Mesendoderm (in vitro differentiated cells): ENCODE measurements around the gene GRM7.

Source experiments
- DNase-seq: peaks from one replicate; pipeline ENCODE4 v3.0.0; 2013
- H2AK5ac ChIP-seq: 2 replicates; pipeline ENCODE4 v1.6.1; 2013; ENCODE audit warnings: low read length, inconsistent platforms
- H2BK120ac ChIP-seq: 2 replicates; pipeline ENCODE4 v1.6.1; 2013; ENCODE audit warnings: low read depth, mild to moderate bottlenecking, low read length, moderate library complexity, mixed read lengths
- H2BK15ac ChIP-seq: replicated peaks from 2 replicates; pipeline ENCODE4 v1.6.1; 2013; ENCODE audit warnings: low read depth, mild to moderate bottlenecking, moderate library complexity
- H2BK5ac ChIP-seq: 2 replicates; pipeline ENCODE4 v1.6.1; 2013; ENCODE audit warnings: low read length, inconsistent platforms
- H3K18ac ChIP-seq: 2 replicates; pipeline ENCODE4 v1.6.1; 2013; ENCODE audit warnings: mild to moderate bottlenecking, low read length, mixed read lengths
- H3K23ac ChIP-seq: one replicate; pipeline ENCODE4 v1.6.1; 2013; ENCODE audit warnings: low read length
- H3K27ac ChIP-seq: 2 replicates; pipeline ENCODE4 v1.5.1; 2013; ENCODE audit warnings: low read depth, mild to moderate bottlenecking, inconsistent platforms, low read length, moderate library complexity
- H3K27me3 ChIP-seq: 2 replicates; pipeline ENCODE4 v1.6.1; 2013; ENCODE audit warnings: low read length, control low read depth, mild to moderate bottlenecking, inconsistent platforms; ENCODE audit not compliant: insufficient read depth, poor library complexity
- H3K36me3 ChIP-seq: 2 replicates; pipeline ENCODE4 v1.6.1; 2013; ENCODE audit warnings: low read length, inconsistent platforms; ENCODE audit not compliant: control insufficient read depth, insufficient read depth
- H3K4ac ChIP-seq: one replicate; pipeline ENCODE4 v1.6.1; 2013; ENCODE audit warnings: low read depth, mild to moderate bottlenecking, low read length, moderate library complexity
- H3K4me1 ChIP-seq: 2 replicates; pipeline ENCODE4 v1.6.1; 2013; ENCODE audit warnings: low read depth, low read length, inconsistent platforms; ENCODE audit not compliant: control insufficient read depth
- H3K4me2 ChIP-seq: 2 replicates; pipeline ENCODE4 v1.6.1; 2013; ENCODE audit warnings: low read length
- H3K4me3 ChIP-seq: 2 replicates; pipeline ENCODE4 v1.5.1; 2013; ENCODE audit warnings: mild to moderate bottlenecking, low read length
- H3K56ac ChIP-seq: one replicate; pipeline ENCODE4 v1.6.1; 2013; ENCODE audit warnings: low read length
- H3K79me1 ChIP-seq: 2 replicates; pipeline ENCODE4 v1.6.1; 2013; ENCODE audit warnings: low read length, inconsistent platforms
- H3K79me2 ChIP-seq: 2 replicates; pipeline ENCODE4 v1.6.1; 2013; ENCODE audit warnings: mild to moderate bottlenecking, low read length; ENCODE audit not compliant: control insufficient read depth, insufficient read depth
- H3K9ac ChIP-seq: 2 replicates; pipeline ENCODE4 v1.6.1; 2013; ENCODE audit warnings: low read length, inconsistent platforms
- H4K5ac ChIP-seq: one replicate; pipeline ENCODE4 v1.6.1; 2013; ENCODE audit warnings: low read length
- H4K8ac ChIP-seq: one replicate; pipeline ENCODE4 v1.6.1; 2013; ENCODE audit warnings: low read depth, mild to moderate bottlenecking, control low read depth, low read length, moderate library complexity
- WGBS: extraction: QIAGEN DNeasy Blood & Tissue Kit; methylation state at CpG from one replicate; pipeline ENCODE4 v1.1.7; 2013; ENCODE audit warnings: low lambda C conversion rate, missing lambda C conversion rate; ENCODE audit not compliant: insufficient coverage; ENCODE audit errors: extremely low coverage; 5-methylcytosine and 5-hydroxymethylcytosine counted together

Gene GRM7

DNA sequence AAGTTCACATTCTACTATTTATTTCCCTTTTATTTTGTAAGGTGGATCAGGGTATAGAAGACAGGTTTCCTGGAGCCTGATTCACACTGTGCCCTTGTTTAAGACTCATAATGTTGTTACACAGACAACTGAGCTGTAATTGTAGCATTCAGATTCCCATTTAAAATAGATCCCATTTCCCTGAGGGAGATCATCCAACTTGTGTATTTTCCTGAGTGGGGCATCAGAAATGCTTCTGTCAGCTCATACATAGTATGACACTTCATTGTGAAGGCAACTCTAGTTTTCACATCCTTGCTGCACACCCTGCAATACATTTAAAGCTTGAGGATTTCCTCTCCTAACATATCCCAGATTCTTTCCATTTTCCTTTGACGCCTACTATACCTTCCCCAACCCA is 659.7 kb downstream of the GRM7 start:
- Histone ChIP-seq H3K4me2 (no peak overlapping the region), H3K4ac (no peak overlapping the region)

DNA sequence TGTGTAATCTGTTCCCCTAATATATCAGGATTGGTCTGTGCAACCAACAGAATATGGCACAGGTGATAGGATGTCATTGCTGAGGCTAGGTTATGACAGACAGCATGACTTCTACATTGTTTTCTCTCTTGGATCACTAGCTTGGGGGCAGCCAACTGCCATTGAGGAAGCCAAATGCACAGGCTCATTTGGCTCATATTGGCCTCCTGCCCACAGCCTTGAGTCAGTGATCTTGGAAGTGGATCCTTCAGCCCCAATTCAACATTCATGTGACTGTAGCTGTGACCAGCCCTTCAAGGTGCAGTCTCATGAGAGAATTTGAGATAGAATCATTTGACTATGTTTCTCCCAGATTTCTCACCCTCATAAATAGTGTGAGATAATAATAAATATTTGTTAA is 675.6 kb downstream of the GRM7 start:
- Histone ChIP-seq H3K4me3 (no peak overlapping the region), H3K27me3 (no peaks in the 10 kb centered on the region), H3K18ac (no peak overlapping the region), H3K27ac (no peak overlapping the region), H3K9ac (no peak overlapping the region), H4K8ac (no peak overlapping the region), H4K5ac (no peak overlapping the region), H2BK120ac (no peak overlapping the region), H2AK5ac (no peak overlapping the region), H3K79me2 (no peaks in the 10 kb centered on the region), H3K4me2 (no peak overlapping the region), H3K36me3 (no peaks in the 10 kb centered on the region), H3K4ac (no peak overlapping the region), H3K56ac (no peak overlapping the region), H2BK15ac (no peak overlapping the region), H3K23ac (no peak overlapping the region), H2BK5ac (no peak overlapping the region), H3K4me1 (no peaks in the 10 kb centered on the region), H3K79me1 (no peaks in the 10 kb centered on the region)
- no peak for DNase-seq

More for the DNA sequence above, 659.7 kb downstream of the GRM7 start:
- Histone ChIP-seq H3K27me3 (no peaks in the 10 kb centered on the region), H3K4me3 (no peak overlapping the region), H4K5ac (no peak overlapping the region), H3K9ac (no peak overlapping the region), H2BK120ac (no peak overlapping the region), H4K8ac (no peak overlapping the region), H3K36me3 (no peaks in the 10 kb centered on the region), H3K18ac (no peak overlapping the region), H3K79me2 (no peaks in the 10 kb centered on the region), H3K4me1 (no peaks in the 10 kb centered on the region), H2BK15ac (no peak overlapping the region), H2AK5ac (no peak overlapping the region), H3K27ac (no peak overlapping the region), H3K23ac (no peak overlapping the region), H3K56ac (no peak overlapping the region), H2BK5ac (no peak overlapping the region), H3K79me1 (no peaks in the 10 kb centered on the region)
- DNase-seq, result no peak
- no CpG with 5 or more reads among the region's 1 CpG for WGBS

DNA sequence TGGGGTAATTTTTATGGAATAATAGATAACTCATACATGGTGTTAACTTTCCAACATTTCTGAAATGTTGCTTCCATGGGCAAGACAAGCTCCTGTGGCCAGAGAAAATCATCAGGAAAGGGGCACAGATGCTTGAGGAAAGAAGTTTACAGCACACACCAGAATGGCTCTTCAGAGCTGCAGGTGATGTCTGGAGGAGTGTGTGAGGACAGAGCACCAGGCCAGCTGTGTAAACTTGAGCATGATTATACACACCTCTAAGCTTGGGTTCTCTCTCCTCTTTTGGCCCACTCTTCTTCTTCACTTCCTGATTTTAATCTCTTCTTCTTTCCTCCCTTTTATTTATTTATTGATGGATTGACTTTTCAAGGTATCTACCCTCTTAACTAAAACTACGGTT is 676.0 kb downstream of the GRM7 start:
- DNase-seq, result no peak
- no peak overlapping the region for H3K56ac ChIP-seq
- no peak overlapping the region for H2BK5ac ChIP-seq
- no peaks in the 10 kb centered on the region for H3K79me1 ChIP-seq
- no peak overlapping the region for H2BK120ac ChIP-seq
- H3K27ac ChIP-seq, result no peak overlapping the region
- no peaks in the 10 kb centered on the region for H3K27me3 ChIP-seq
- H3K9ac ChIP-seq, result no peak overlapping the region
- H3K79me2 ChIP-seq, result no peaks in the 10 kb centered on the region
- no peak overlapping the region for H3K4me3 ChIP-seq
- no peak overlapping the region for H4K5ac ChIP-seq
- H3K4me1 ChIP-seq, result no peaks in the 10 kb centered on the region
- no peak overlapping the region for H3K23ac ChIP-seq
- no peaks in the 10 kb centered on the region for H3K36me3 ChIP-seq
- H3K18ac ChIP-seq, result no peak overlapping the region
- H3K4me2 ChIP-seq, result no peak overlapping the region
- no peak overlapping the region for H3K4ac ChIP-seq
- H4K8ac ChIP-seq, result no peak overlapping the region
- no CpG with 5 or more reads among the region's 1 CpG for WGBS
- H2AK5ac ChIP-seq, result no peak overlapping the region
- H2BK15ac ChIP-seq, result no peak overlapping the region

DNA sequence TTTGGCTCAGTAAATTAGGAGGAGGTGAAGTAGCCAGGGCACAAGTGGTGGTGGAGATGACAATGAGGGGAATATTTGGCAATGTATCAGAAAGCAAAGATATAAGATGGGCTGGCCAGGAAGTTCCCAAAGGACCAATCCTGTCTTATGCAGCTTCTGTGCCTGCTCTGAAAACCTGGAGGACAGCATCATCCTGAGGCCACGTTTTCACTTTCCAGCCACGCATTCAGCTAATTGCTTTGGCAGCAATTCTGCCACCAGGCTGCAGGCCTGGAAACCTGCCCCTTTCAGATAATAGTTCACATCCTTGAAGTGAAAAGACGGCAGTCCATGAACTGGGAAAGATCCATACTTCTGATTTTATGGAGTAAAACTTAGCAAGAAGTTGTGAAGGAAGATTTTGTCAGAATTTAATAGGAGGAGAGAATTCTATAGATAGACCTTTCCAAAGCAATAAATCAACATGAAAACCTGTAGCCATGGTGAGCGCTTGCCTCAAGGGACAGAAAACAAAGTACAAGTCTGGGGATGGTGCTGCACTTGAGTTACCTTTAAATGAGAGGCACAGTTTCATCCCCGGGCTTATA is 682.5 kb downstream of the GRM7 start:
- H2AK5ac ChIP-seq, result no peak overlapping the region
- no peak overlapping the region for H4K5ac ChIP-seq
- no peaks in the 10 kb centered on the region for H3K36me3 ChIP-seq
- no peak overlapping the region for H3K4ac ChIP-seq
- no peaks in the 10 kb centered on the region for H3K4me1 ChIP-seq
- no peak overlapping the region for H3K4me3 ChIP-seq
- no peak overlapping the region for H2BK15ac ChIP-seq
- H3K56ac ChIP-seq, result no peak overlapping the region
- H3K79me1 ChIP-seq, result no peaks in the 10 kb centered on the region
- H3K4me2 ChIP-seq, result no peak overlapping the region
- H4K8ac ChIP-seq, result no peak overlapping the region
- no peak overlapping the region for H2BK120ac ChIP-seq
- no peak for DNase-seq
- no peak overlapping the region for H3K18ac ChIP-seq
- no peak overlapping the region for H3K27ac ChIP-seq
- no peak overlapping the region for H2BK5ac ChIP-seq
- no peak overlapping the region for H3K23ac ChIP-seq
- no CpG with 5 or more reads among the region's 5 CpGs for WGBS
- H3K9ac ChIP-seq, result no peak overlapping the region
- no peaks in the 10 kb centered on the region for H3K27me3 ChIP-seq
- H3K79me2 ChIP-seq, result no peaks in the 10 kb centered on the region

DNA sequence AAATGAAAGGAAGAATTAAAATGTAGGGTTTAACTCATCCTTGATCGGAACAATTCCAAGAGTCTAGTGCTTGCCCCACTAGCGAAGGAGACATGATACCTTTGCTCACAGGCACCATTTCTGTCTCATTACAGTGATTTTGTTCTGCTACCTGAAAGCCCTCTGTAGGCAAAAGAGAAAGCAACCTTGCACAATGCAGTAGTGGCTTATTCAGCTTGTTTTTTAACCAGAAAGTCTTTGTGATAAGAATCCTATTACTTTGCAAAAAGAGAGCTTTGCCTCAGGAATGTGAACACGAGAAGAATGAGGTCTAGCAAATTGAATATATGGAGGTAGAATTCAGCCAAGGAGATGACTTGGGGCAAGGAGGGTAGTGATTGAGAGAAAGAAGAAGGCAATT is 684.4 kb downstream of the GRM7 start:
- no CpG with 5 or more reads among the region's 3 CpGs for WGBS
- Histone ChIP-seq H3K4me3 (no peak overlapping the region), H3K18ac (no peak overlapping the region), H3K27ac (no peak overlapping the region), H3K79me2 (no peaks in the 10 kb centered on the region), H3K36me3 (no peaks in the 10 kb centered on the region), H3K4ac (no peak overlapping the region), H3K9ac (no peak overlapping the region), H4K8ac (no peak overlapping the region), H3K79me1 (no peaks in the 10 kb centered on the region), H3K27me3 (no peaks in the 10 kb centered on the region), H2AK5ac (no peak overlapping the region), H3K4me2 (no peak overlapping the region), H2BK5ac (no peak overlapping the region), H3K56ac (no peak overlapping the region), H3K4me1 (no peaks in the 10 kb centered on the region), H4K5ac (no peak overlapping the region), H3K23ac (no peak overlapping the region), H2BK15ac (no peak overlapping the region), H2BK120ac (no peak overlapping the region)
- DNase-seq, result no peak

DNA sequence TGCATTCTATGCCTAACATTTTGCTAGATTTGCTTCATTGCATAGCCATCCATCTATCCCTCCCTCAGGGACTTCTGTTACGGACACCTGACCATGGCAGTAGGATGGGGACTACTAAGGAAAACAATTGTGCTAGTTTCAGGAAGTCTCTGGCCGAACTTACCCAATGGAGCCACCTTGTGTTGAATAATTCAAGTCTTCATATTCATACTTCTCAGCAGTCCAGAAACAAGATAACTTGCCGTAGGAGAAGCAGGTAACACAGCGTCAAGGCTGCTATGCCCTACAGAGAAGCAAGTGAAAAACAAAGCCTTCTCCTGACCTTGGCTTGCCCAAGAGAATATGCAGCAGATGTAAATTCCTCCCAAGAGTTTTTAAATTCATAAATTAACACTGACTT is 685.3 kb downstream of the GRM7 start:
- H3K18ac ChIP-seq, result no peak overlapping the region
- H3K9ac ChIP-seq, result no peak overlapping the region
- H2BK120ac ChIP-seq, result no peak overlapping the region
- no peak overlapping the region for H4K8ac ChIP-seq
- no peak overlapping the region for H4K5ac ChIP-seq
- H2BK15ac ChIP-seq, result no peak overlapping the region
- H3K4ac ChIP-seq, result no peak overlapping the region
- no peak overlapping the region for H3K23ac ChIP-seq
- no peak overlapping the region for H2AK5ac ChIP-seq
- DNase-seq, result no peak
- H3K27me3 ChIP-seq, result no peaks in the 10 kb centered on the region
- no peaks in the 10 kb centered on the region for H3K36me3 ChIP-seq
- H3K27ac ChIP-seq, result no peak overlapping the region
- no peaks in the 10 kb centered on the region for H3K4me1 ChIP-seq
- H3K4me2 ChIP-seq, result no peak overlapping the region
- H3K79me1 ChIP-seq, result no peaks in the 10 kb centered on the region
- no CpG with 5 or more reads among the region's 4 CpGs for WGBS
- H3K79me2 ChIP-seq, result no peaks in the 10 kb centered on the region
- H3K4me3 ChIP-seq, result no peak overlapping the region
- no peak overlapping the region for H3K56ac ChIP-seq
- no peak overlapping the region for H2BK5ac ChIP-seq
